C1 segment of cervical spinal cord (tissue), 14 donors: ENCODE measurements around the gene MAP1LC3B.
"Not testable (repeated sequence)": the region's sequence is repeated elsewhere in the genome, so short reads cannot be mapped to it uniquely, and the experiment has no call there.

Experiments
- DNase-seq, 14 donors: peaks; one replicate each; lab custom pipeline; 2025; lab: John Stamatoyannopoulos, UW

The MAP1LC3B gene

GRCh38 chr16:87360862-87361610 is 31.1 kb upstream of the MAP1LC3B start:
- DNase-seq = no peak

GRCh38 chr16:87361916-87362619 is 30.1 kb upstream of the MAP1LC3B start:
- DNase-seq = no peak

DNA sequence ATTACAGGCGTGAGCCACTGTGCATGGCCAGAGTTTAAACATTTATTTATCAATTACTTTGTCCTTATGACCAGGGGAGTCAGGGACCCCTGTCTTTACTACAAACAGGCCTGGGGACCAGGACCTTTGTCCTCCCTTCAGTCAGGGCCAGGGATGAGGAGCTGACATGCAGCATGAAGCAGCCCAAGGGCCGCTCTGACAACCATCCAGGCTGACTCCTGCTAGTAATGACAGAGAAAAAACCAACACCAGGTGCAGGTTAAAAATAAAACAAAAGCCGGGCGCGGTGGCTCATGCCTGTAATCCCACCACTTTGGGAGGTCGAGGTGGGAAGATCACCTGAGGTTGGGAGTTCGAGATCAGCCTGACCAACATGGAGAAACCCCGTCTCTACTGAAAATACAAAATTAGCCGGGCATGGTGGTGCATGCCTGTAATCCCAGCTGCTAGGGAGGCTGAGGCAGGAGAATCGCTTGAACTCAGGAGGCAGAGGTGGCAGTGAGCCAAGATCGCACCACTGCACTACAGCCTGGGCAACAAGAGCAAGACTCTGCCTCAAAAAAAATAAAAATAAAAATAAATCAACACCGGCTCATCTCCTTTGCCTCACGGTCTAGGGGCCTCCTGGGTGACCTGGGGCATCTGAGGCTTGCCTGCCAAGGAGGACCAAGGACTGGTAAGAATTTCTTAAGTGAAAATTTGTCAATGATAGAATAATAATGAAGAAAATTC is 29.1 kb upstream of the MAP1LC3B start:
- not testable (repeated sequence) for DNase-seq

- peak in 1 of 14 donors; percentile 95 for DNase-seq
Measured at GRCh38 chr16:87363771-87364455, 28.2 kb upstream of the MAP1LC3B start.

DNA sequence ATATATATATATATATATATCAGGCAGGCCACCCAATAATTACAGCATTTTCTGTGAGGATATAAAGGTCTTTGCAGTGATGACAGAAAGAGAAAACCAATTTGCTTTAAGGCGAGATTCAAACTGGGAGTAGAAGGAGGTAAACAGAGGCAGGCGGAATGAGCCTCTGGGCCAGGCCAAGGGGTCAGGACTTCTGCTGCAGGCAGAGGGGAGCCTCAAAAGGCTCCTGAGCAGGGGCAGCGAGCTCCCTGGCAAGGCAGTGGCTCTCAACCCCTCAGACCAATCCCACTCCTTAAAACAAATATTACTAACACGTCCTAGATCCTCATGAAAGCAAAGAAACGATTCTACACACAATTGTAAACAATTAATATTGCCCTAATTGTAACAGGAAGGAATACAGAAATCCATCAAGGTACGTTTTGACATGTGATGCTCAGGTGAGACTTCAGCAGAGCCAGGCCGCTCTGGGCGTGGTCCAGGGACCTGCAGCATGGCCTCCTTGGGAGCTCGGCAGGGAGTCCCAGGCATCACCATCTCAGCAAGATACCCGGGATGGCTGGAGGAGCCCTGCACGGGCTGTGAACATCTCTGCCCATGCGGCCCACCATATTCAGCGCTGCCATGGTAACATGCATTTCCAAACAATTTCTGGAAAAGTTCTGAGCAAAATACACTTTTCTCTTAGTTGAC is 27.0 kb upstream of the MAP1LC3B start:
- DNase-seq = no peak

GRCh38 chr16:87366288-87366687 is 25.8 kb upstream of the MAP1LC3B start:
- DNase-seq = no peak

GRCh38 chr16:87366930-87367329 is 25.2 kb upstream of the MAP1LC3B start:
- no peak for DNase-seq

DNA sequence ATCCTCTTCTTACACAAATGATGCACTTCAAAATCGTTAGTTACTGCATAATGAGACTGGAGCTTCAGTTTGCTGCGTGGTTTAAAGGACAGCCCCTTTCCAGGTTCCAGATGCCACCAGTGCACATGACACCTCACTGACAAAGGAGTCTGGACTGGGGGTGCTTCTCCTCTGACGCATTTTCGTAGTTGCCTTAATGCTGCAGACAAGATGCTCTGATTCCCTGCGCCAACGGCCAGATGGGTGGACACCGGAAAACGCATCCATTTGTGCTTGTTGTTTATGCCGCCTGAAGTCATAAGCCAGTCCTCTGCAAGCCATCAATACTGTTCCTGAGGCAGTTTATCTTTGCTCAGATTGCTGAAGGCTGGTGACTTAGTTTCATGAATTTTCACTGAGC is 24.6 kb upstream of the MAP1LC3B start:
- peak in 1 of 14 donors; percentile 73 for DNase-seq

DNA sequence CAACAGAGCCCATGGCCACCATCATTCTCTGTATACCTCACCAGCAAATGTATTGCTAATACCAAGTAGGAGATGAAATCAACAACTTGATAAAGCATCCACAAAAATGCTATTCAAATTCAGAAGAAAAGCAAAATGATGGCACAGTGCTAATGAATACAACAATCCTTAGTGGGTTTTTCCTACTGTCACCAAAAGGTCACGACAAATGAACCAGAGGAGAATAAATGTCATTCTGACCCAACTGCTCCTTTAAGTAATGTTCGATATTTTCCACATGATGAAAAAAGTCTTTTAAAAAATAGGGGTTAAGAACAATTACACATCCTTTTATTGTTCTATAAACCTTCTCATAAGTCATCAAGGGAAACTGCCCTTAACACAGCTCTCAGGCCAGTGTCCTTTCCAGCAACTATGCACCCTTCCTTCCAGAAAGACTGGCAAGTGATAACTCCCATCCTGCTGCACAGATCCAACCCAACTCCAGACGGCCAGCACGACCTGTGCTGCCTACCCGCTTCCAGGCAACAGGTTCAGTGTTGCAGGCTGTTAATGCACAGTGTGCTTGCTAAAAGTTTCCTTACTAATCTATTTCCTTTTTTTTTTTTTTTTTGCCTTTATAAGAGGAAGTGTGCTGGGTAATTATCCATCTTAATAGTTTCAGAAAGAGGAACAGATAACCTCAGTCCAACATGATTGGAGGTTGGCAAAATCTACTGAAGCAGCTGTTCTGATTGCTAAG is 23.9 kb upstream of the MAP1LC3B start:
- DNase-seq = no peak

DNA sequence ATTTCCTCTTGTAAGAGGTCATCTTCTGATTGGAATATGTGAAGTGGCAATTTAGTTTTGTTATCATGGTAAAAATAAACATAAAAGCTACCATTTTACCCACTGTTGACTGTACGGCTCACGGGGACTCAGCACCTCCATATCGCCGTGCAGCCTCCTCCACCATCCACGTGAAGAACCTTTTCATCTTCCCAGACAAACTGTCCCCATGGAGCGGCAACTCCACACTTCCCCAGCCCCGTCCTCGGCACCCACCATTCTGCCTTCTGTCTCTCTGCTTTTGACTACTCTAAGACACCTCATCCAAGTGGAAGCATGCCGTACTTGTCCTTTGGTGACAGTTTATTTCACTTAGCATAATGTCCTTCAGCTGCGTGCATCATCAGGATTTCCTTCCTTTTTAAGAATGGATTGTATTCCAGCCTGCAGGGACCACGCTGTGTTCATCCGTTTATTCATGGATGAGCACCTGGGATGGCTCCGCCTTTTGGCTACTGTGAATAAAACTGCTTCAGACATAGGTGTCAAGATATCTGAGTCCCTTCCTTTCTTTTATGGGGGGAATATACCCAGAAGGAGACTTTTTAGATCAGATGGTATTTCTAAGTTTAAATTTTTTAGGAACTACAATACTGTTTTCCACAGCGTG is 22.9 kb upstream of the MAP1LC3B start:
- peak in 1 of 14 donors; percentile 90 for DNase-seq

DNA sequence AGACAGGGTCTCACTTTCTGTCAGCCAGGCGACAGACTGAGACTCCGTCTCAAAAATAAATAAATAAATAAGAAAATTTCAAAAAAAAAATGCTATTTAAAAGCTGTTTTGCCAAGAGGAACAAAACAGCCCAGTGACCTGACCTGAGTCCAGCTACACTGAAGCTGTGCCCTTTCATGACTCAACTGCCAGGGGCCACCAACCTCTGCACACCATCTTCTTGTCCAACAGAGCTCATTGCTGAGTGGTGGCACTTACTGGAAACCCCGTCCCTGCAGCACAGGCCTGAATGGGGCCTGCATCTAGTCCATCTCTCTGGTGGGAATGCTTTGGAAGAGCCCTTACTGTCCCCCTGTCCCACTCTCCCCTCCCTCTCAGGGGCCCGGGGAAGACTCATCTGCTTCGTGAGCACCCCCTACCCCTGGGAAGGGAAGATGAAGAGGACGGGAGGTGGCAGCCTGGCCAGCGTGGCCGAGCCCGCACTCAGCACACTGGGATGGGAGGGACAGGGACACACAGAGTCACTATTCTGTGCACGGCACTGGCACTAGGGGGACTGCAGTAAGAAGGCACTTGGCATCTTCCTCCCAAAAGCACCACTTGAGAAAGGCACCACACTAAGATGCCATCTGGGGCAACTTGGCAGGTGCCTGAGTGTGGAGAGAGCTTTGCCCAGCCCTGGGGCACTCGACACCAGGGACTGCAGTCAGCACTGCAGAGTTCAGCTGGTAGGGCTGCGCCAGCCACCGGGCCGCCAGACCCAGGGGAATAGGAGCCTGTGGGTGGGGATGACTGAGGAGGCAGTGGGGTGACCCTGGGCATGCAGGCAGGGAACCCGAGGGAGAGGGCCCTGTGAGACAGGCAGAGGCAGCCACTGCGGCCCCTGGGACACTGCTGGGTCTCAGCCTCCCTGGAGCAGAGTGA is 22.1 kb upstream of the MAP1LC3B start:
- peak in 4 of 14 donors; percentile 46 to 97 (median 53) for DNase-seq

DNA sequence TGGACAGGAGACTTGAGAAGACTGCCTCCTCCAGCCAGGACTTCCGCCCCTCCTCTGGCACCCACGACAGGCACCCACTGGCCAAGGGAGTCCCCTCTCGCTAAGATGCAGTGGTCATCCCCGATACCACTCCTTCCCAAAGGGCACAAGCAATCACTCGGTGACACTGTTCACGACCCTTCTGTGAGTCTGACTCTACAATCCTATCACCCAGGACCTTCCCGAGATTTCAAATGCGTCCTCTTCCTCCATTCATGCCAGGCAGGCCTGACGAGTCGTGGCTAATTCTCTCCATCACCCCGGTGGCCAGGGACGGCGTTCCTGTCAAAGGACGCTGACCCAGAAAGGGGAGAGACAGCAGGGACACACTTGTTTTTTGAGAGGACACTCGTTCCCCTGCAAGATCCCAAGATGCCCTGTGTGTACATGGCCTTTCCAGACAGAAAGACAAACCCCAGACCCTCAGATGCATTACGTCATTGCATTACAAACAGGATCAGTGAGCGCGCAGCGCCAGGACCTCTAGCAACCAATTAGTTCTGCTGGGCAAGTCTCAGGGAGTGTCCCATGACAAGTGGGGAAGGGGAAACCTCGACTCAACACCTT is 20.8 kb upstream of the MAP1LC3B start:
- no peak for DNase-seq

DNA sequence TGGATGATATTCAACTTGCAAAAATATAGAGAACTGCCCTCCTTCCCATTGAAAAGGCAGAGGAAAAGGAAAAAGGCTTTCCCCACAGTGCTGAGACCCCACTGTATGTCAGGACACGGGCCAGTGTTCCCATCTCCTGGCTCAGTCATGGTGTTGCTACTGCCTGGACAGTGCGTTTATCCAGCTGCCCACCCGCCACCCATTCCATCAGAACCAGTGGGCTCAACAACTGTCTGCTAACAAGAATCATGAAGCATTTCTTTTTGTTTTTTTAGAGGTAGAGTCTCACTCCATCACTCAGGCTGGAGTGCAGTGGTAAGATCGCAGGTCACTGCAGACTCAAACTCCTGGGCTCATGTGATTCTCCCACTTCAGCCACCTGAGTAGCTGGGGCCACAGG is 19.8 kb upstream of the MAP1LC3B start:
- no peak for DNase-seq

GRCh38 chr16:87374313-87374712 is 17.8 kb upstream of the MAP1LC3B start:
- no peak for DNase-seq

DNA sequence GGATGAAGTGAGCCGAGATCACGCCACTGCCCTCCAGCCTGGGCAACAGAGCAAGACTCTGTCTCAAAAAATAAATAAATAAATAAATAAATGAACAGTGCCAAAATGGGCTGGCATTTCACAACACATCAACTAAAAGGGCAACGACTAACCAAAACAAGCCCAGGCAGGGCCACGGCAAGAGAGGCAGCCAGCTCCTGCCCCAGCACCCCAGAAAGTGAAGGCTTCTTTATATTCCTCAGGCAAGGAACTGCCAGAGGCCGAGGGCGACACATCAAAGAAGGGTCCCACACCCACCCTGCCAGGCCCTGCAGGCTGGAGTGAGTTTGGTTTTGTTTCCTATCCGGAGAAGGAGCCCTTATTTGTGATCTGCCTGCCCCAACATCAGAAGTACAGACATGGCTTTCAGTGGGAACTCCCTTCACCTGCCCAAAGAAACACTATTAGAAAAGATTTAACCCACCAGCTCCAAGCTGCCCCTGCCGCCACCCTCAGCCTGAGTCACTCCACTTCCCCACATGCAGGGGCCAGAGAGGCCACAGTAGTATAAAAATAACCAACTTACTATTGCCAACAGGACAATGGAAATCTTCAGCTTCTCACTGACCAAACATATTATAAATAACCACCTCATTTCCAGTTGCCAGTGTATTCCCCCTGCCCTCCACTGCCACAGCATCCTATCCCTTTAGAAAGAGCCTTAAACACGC is 16.6 kb upstream of the MAP1LC3B start:
- no peak for DNase-seq

DNA sequence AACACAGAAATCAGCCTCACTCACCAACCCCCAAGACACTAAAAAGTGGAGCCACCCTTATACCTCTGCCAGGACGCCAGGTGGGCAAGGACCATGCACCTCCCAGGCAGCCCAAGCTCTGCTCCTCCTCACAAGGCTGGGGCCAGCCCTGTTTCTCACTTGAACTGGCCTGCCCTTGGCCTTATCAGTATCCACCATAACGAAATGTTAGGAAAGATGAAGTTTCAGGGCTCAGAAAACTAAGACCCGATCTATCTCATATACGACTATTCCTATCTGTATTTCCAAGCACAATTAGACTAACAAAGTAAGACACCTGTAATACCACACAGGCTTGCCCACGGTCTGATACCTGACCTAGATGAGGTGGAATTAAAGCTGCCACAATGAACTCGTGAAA is 15.5 kb upstream of the MAP1LC3B start:
- DNase-seq = no peak

GRCh38 chr16:87379312-87379752 is 12.8 kb upstream of the MAP1LC3B start:
- not testable (repeated sequence) for DNase-seq

GRCh38 chr16:87380403-87380802 is 11.7 kb upstream of the MAP1LC3B start:
- DNase-seq = no peak
